K562 (cell line): ENCODE measurements around the gene UFSP1. TPM values are rescaled to one million over a fixed set of nuclear protein-coding genes. Genes with fewer than 3 reads are reported as not detected.

Source experiments
- ATAC-seq: fragments of 200-7000 bp; cut with Tn5 transposase; 3 replicates; pipeline ENCODE4 v1.9.1; 2020; ENCODE audit warnings: moderate library complexity
- BruUV-seq: library from RNA; stranded (reverse); fragments of 400-500 nt; replicated peaks from 2 replicates; lab custom pipeline; 2021; lab: Mats Ljungman, UMichigan
- CTCF ChIA-PET: fragments of 300-600 bp; formaldehyde crosslinking; extraction: SDS; loops from one replicate; lab custom pipeline; 2021; ENCODE audit warnings: low intra/inter-chr PET ratio; lab: Yijun Ruan, JAX
- POLR2A ChIA-PET: fragments of 300-600, 350-650 bp; sonication (Branson Sonifier 250); formaldehyde crosslinking; extraction: SDS; loops from one replicate; lab custom pipeline; 2021; ENCODE audit warnings: antibody characterized with exemption, inconsistent platforms; lab: Yijun Ruan, JAX
- DNase-seq, 4 experiments: peaks; one replicate each; pipeline versions ENCODE4 v3.0.0 to v3.0.0-alpha.2; 2011 to 2018; ENCODE audit warnings: low spot score in 3 of 4, mixed read lengths in 3 of 4; ENCODE audit errors: extremely low read depth in 1 of 4
- FAIRE-seq: peaks from 2 replicates; lab custom pipeline; 2011; peaks lifted over from hg19 to GRCh38; lab: Jason Lieb, UNC
- H2AFZ ChIP-seq: 2 replicates; pipeline ENCODE4 v1.6.0; 2011; ENCODE audit warnings: low read depth, low read length, control low read depth, inconsistent platforms
- H3K27ac ChIP-seq: fragments of 200-600 bp; 3 replicates; pipeline ENCODE4 v1.8.0; 2011; ENCODE audit warnings: low read depth, mild to moderate bottlenecking, control low read depth, inconsistent platforms, low read length, moderate library complexity, mixed read lengths; ENCODE audit errors: extremely low read depth
- H3K27me3 ChIP-seq, 2 experiments: fragments of 300-600 bp in 1 of 2; 2 replicates in 1 of 2; 3 replicates in 1 of 2; pipeline versions ENCODE4 v1.6.0 to v1.8.0; 2011; ENCODE audit warnings: inconsistent platforms in 2 of 2, low read length in 2 of 2, mild to moderate bottlenecking in 1 of 2, mixed read lengths in 1 of 2, moderate library complexity in 1 of 2; ENCODE audit not compliant: control insufficient read depth in 2 of 2, insufficient read depth in 2 of 2
- H3K36me3 ChIP-seq: fragments of 300-600 bp; 3 replicates; pipeline ENCODE4 v1.8.0; 2011; ENCODE audit warnings: mild to moderate bottlenecking, low read length, inconsistent platforms; ENCODE audit not compliant: control insufficient read depth, insufficient read depth
- H3K4me1 ChIP-seq, 2 experiments: fragments of 200-600 bp in 1 of 2; replicated peaks in 1 of 2; 2 replicates in 1 of 2; 3 replicates in 1 of 2; pipeline versions ENCODE4 v1.5.1 to v1.8.0; 2011; ENCODE audit warnings: inconsistent platforms in 2 of 2, low read length in 2 of 2, mild to moderate bottlenecking in 1 of 2, mixed read lengths in 1 of 2, moderate library complexity in 1 of 2; ENCODE audit not compliant: control insufficient read depth in 2 of 2, insufficient read depth in 2 of 2
- H3K4me2 ChIP-seq: 2 replicates; pipeline ENCODE4 v1.6.1; 2011; ENCODE audit warnings: low read length, control low read depth, inconsistent platforms, mixed read lengths; ENCODE audit not compliant: insufficient read depth
- H3K4me3 ChIP-seq: fragments of 200-600 bp; sonication (generic), shearing (Covaris generic); 2 replicates; pipeline ENCODE4 v1.5.1; 2016; ENCODE audit warnings: control low read depth, inconsistent platforms
- H3K79me2 ChIP-seq: fragments of 200-600 bp; 3 replicates; pipeline ENCODE4 v1.8.0; 2011; ENCODE audit warnings: low read length, inconsistent platforms; ENCODE audit not compliant: control insufficient read depth, insufficient read depth
- H3K9ac ChIP-seq, 2 experiments: 2 replicates each; pipeline versions ENCODE4 v1.6.0 to v1.6.1; 2011; ENCODE audit warnings: low read depth in 2 of 2, low read length in 2 of 2, control low read depth in 1 of 2, inconsistent platforms in 1 of 2, mild to moderate bottlenecking in 1 of 2, mixed read lengths in 1 of 2; ENCODE audit not compliant: insufficient read depth in 1 of 2
- H3K9me1 ChIP-seq: one replicate; pipeline ENCODE4 v1.6.0; 2011; ENCODE audit warnings: inconsistent platforms, mild to moderate bottlenecking, low read length, moderate library complexity; ENCODE audit not compliant: control insufficient read depth, insufficient read depth
- H3K9me3 ChIP-seq: replicated peaks from 2 replicates; pipeline ENCODE4 v1.5.1; 2011; ENCODE audit warnings: low read depth, low read length, inconsistent platforms; ENCODE audit not compliant: control insufficient read depth, insufficient read depth
- H4K20me1 ChIP-seq: replicated peaks from 2 replicates; pipeline ENCODE4 v1.6.1; 2011; ENCODE audit warnings: low read length, inconsistent platforms, mixed read lengths; ENCODE audit not compliant: control insufficient read depth, insufficient read depth
- BACH1 ChIP-seq: fragments of 200-800 bp; sonication (Bioruptor generic); IDR thresholded peaks from 2 replicates; pipeline ENCODE4 v1.6.1; 2016; ENCODE audit warnings: missing genetic modification characterization, missing compliant biosample characterization
- GATAD2A ChIP-seq: fragments of 450-650 bp; IDR thresholded peaks from 2 replicates; pipeline ENCODE4 v1.6.1; 2017
- HCFC1 ChIP-seq: IDR thresholded peaks from 2 replicates; pipeline ENCODE4 v1.6.1; 2012; ENCODE audit warnings: low read depth, low read length, improper control_type of control experiment
- HDAC1 ChIP-seq, 2 experiments: fragments of 450-650 bp; IDR thresholded peaks; 2 replicates each; pipeline ENCODE4 v1.6.1; 2016 to 2017; ENCODE audit warnings: inconsistent platforms in 1 of 2, mild to moderate bottlenecking in 1 of 2, moderate library complexity in 1 of 2
- HDGF ChIP-seq: fragments of 450-650 bp; IDR thresholded peaks from 2 replicates; pipeline ENCODE4 v1.6.1; 2016
- HNRNPL ChIP-seq: fragments of 200-400 bp; formaldehyde crosslinking; IDR thresholded peaks from 2 replicates; pipeline ENCODE4 v1.6.1; 2017; ENCODE audit warnings: low read depth, mild to moderate bottlenecking, low read length
- MAZ ChIP-seq, 2 experiments: fragments of 450-650 bp in 1 of 2; sonication (generic) in 1 of 2; formaldehyde crosslinking; IDR thresholded peaks in 1 of 2; conservative IDR thresholded peaks in 1 of 2; 2 replicates each; pipeline versions ENCODE4 v1.4.0 to v1.5.0; 2020; ENCODE audit warnings: mild to moderate bottlenecking in 1 of 2, missing genetic modification reagents in 1 of 2
- NBN ChIP-seq: fragments of 450-650 bp; IDR thresholded peaks from 2 replicates; pipeline ENCODE4 v1.6.1; 2016; ENCODE audit warnings: low read depth, mild to moderate bottlenecking
- PHF8 ChIP-seq: fragments of 200-600 bp; sonication (generic); IDR thresholded peaks from 2 replicates; pipeline ENCODE4 v1.6.1; 2012; ENCODE audit warnings: mixed run types, mild to moderate bottlenecking, inconsistent platforms, low read length, moderate library complexity, borderline replicate concordance
- POLR2AphosphoS2 ChIP-seq: IDR thresholded peaks from 2 replicates; pipeline ENCODE4 v1.6.1; 2012; ENCODE audit warnings: low read length, improper control_type of control experiment
- RCOR1 ChIP-seq, 2 experiments: IDR thresholded peaks; 2 replicates each; pipeline ENCODE4 v1.6.1; 2012; ENCODE audit warnings: low read depth in 2 of 2, low read length in 2 of 2, borderline replicate concordance in 1 of 2, improper control_type of control experiment in 1 of 2
- SIN3B ChIP-seq: fragments of 450-650 bp; IDR thresholded peaks from 2 replicates; pipeline ENCODE4 v1.6.1; 2017; ENCODE audit warnings: low read depth, mild to moderate bottlenecking, moderate library complexity
- ZNF165 ChIP-seq: fragments of 250-450 bp; sonication (Bioruptor Pico); IDR thresholded peaks from 2 replicates; pipeline ENCODE4 v1.4.0; 2020; ENCODE audit warnings: borderline replicate concordance
- ZNF212 ChIP-seq: fragments of 450-650 bp; formaldehyde crosslinking; IDR thresholded peaks from 2 replicates; pipeline ENCODE4 v1.4.0; 2020; ENCODE audit warnings: mild to moderate bottlenecking
- WGBS: fragments of 100-300 bp; shearing (Covaris generic); methylation state at CpG from one replicate; pipeline ENCODE4 v1.1.6; 2016; ENCODE audit warnings: low coverage, mixed read lengths; ENCODE audit not compliant: insufficient coverage; ENCODE audit errors: missing lambda C conversion rate; 5-methylcytosine and 5-hydroxymethylcytosine counted together
- in situ Hi-C: fragments of 300-500 bp; cut with MboI; formaldehyde crosslinking; loops from 4 replicates; pipeline ENCODE4 v1.15.0; 2018; ENCODE audit warnings: inconsistent platforms, mixed read lengths
- intact Hi-C: fragments of 100-400 bp; cut with micrococcal nuclease; formaldehyde crosslinking; loops from 2 replicates; pipeline ENCODE4 v1.14.2; 2022
- polyA plus RNA-seq, 8 experiments: library from polyadenylated mRNA; depleted of rRNA in 4 of 8; stranded (reverse) in 5 of 8; unstranded in 3 of 8; fragments of >200 nt; fragmentation: Nextera tagmentation in 2 of 8; fragmentation: Illumina TruSeq in 1 of 8; extraction: Ambion mirVana in 2 of 8; extraction: Trizol in 1 of 8; gene quantifications; 2 replicates each; pipeline versions ENCODE4 v1.2.1 to v1.2.3, GENCODE V29; 2011 to 2014; ENCODE audit warnings: inconsistent platforms in 1 of 8, missing spikeins in 1 of 8
- total RNA-seq, 7 experiments: library from RNA; depleted of rRNA in 6 of 7; stranded (reverse); fragments of >200 nt in 6 of 7; fragmentation: Illumina TruSeq in 2 of 7; extraction: Trizol in 2 of 7; gene quantifications; 2 replicates each; pipeline versions ENCODE4 v1.2.1 to v1.2.3, GENCODE V29; 2011 to 2021; ENCODE audit warnings: low replicate concordance in 1 of 7
- TF ChIP-seq, protein P1 (sequence below): fragments of 450-650 bp; IDR thresholded peaks from one replicate; pipeline ENCODE4 v1.6.1; 2018; ENCODE audit warnings: mild to moderate bottlenecking, moderate library complexity; ENCODE audit not compliant: partially characterized antibody
- TF ChIP-seq, protein P2 (sequence below): fragments of 250-450 bp; sonication (Bioruptor Pico); IDR thresholded peaks from 2 replicates; pipeline ENCODE4 v1.5.0; 2022; ENCODE audit warnings: mild to moderate bottlenecking
- TF ChIP-seq, protein P3 (sequence below): fragments of 250-450 bp; sonication (Bioruptor Pico); IDR thresholded peaks from 2 replicates; pipeline ENCODE4 v1.9.0; 2021; ENCODE audit warnings: mild to moderate bottlenecking

Gene UFSP1
- total and polyA plus RNA-seq, 9 of the 15 experiments (the other 6 are each of a cell fraction or from before 2014, with no cell fraction given), result 0.50 to 18.8 (median 2.1) TPM

DNA sequence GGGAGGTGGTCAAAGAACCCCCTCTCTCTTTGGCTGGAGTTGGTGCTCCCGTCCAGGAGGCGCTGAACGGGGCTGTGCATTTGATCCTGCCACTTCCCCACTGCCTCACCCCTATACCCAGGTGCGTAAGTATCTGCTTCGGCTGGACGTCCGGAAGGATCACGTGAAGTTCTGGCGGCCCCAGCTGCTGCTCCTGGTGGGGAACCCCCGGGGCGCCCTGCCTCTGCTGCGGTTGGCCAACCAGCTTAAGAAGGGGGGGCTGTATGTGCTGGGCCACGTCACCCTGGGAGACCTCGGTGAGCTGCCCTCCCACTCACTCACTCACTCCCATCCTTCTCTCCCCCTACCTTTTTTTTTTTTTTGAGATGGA, 27.9 kb downstream of the UFSP1 start:
- 93% methylated on average over 10 of the region's 14 CpGs for WGBS
- BruUV-seq, result no TSS peak
- intact Hi-C loops, result no loop called here
- no peak for FAIRE-seq
- Histone ChIP-seq H3K27ac (no peak overlapping the region), H3K4me2 (no peak overlapping the region), H4K20me1 (no peaks in the 10 kb centered on the region), H2AFZ (no peak overlapping the region), H3K9me1 (no peaks in the 10 kb centered on the region), H3K9me3 (no peaks in the 10 kb centered on the region), H3K27me3 (no peaks in the 10 kb centered on the region; a peak in 1 of 5 replicates), H3K9ac (0 out of 4 replicates have a peak overlapping the region, but pooled peaks of 1 of the 2 experiments have one; percentile 82), H3K36me3 (peaks cover 29% of the 10 kb centered on the region; the same call in 2 of the 3 replicates), H3K4me1 (peaks cover 7 to 39% of the 10 kb centered on the region in 2 experiments), H3K79me2 (peaks cover 2% of the 10 kb centered on the region; the same call in 2 of the 3 replicates), H3K4me3 (no peak overlapping the region)
- no peak for ATAC-seq
- no peak for TF ChIP-seq NBN
- no peak for TF ChIP-seq HDAC1 (IDR thresholded peaks at IDR 0.05)
- TF ChIP-seq, protein P1, sequence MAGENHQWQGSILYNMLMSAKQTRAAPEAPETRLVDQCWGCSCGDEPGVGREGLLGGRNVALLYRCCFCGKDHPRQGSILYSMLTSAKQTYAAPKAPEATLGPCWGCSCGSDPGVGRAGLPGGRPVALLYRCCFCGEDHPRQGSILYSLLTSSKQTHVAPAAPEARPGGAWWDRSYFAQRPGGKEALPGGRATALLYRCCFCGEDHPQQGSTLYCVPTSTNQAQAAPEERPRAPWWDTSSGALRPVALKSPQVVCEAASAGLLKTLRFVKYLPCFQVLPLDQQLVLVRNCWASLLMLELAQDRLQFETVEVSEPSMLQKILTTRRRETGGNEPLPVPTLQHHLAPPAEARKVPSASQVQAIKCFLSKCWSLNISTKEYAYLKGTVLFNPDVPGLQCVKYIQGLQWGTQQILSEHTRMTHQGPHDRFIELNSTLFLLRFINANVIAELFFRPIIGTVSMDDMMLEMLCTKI, result no peak
- TF ChIP-seq RCOR1 (IDR thresholded peaks at IDR 0.05; ENCODE audit: borderline replicate concordance in 1 of 2, low read depth in 2 of 2, low read length in 2 of 2), result no peak
- no peak for TF ChIP-seq BACH1 (tag)
- TF ChIP-seq, protein P2, sequence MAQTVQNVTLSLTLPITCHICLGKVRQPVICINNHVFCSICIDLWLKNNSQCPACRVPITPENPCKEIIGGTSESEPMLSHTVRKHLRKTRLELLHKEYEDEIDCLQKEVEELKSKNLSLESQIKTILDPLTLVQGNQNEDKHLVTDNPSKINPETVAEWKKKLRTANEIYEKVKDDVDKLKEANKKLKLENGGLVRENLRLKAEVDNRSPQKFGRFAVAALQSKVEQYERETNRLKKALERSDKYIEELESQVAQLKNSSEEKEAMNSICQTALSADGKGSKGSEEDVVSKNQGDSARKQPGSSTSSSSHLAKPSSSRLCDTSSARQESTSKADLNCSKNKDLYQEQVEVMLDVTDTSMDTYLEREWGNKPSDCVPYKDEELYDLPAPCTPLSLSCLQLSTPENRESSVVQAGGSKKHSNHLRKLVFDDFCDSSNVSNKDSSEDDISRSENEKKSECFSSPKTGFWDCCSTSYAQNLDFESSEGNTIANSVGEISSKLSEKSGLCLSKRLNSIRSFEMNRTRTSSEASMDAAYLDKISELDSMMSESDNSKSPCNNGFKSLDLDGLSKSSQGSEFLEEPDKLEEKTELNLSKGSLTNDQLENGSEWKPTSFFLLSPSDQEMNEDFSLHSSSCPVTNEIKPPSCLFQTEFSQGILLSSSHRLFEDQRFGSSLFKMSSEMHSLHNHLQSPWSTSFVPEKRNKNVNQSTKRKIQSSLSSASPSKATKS, result no peak
- TF ChIP-seq POLR2AphosphoS2, result no peak
- TF ChIP-seq ZNF165 (CRISPR knock-in tag), result no peak
- TF ChIP-seq GATAD2A, result no peak
- TF ChIP-seq HCFC1, result no peak
- TF ChIP-seq SIN3B, result no peak
- TF ChIP-seq HNRNPL, result no peak
- no peak for TF ChIP-seq PHF8
- TF ChIP-seq, protein P3, sequence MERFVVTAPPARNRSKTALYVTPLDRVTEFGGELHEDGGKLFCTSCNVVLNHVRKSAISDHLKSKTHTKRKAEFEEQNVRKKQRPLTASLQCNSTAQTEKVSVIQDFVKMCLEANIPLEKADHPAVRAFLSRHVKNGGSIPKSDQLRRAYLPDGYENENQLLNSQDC (CRISPR knock-in tag), result no peak
- no peak for TF ChIP-seq HDGF
- no peak for TF ChIP-seq ZNF212 (CRISPR knock-in tag)
- TF ChIP-seq MAZ (CRISPR knock-in tag; conservative IDR thresholded peaks at IDR 0.05 in 1 of 2, IDR thresholded peaks at IDR 0.05 in 1 of 2), result no peak
- in situ Hi-C loops, result no loop called here
- CTCF ChIA-PET, result interaction anchor here (0.7 kb wide), 1 partner anchor 64 kb away, joined by 5 read pairs; no protein-coding TSS in a partner anchor
- DNase-seq, result no peak
- POLR2A ChIA-PET, result interaction anchor here (1.1 to 1.4 kb wide), 2 partner anchors 9 to 13 kb away, joined by 3 to 5 read pairs; partner anchors contain the start of genes SLC12A9 and SRRT
